ENCODE measurements around the gene UPK3BL1. TPM values are rescaled to one million over a fixed set of nuclear protein-coding genes. Genes with fewer than 3 reads are reported as not detected.
"Not testable (repeated sequence)": the region's sequence is repeated elsewhere in the genome, so short reads cannot be mapped to it uniquely, and the experiment has no call there.

Gene UPK3BL1, protein sequence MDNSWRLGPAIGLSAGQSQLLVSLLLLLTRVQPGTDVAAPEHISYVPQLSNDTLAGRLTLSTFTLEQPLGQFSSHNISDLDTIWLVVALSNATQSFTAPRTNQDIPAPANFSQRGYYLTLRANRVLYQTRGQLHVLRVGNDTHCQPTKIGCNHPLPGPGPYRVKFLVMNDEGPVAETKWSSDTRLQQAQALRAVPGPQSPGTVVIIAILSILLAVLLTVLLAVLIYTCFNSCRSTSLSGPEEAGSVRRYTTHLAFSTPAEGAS
- polyA plus RNA-seq (ENCODE audit: insufficient read length in 3 of 3), result 10 to 100 TPM in 1 of 3 donors, 1 to 10 TPM in 2; 5.8 to 11.4 (median 9.9) TPM

DNA sequence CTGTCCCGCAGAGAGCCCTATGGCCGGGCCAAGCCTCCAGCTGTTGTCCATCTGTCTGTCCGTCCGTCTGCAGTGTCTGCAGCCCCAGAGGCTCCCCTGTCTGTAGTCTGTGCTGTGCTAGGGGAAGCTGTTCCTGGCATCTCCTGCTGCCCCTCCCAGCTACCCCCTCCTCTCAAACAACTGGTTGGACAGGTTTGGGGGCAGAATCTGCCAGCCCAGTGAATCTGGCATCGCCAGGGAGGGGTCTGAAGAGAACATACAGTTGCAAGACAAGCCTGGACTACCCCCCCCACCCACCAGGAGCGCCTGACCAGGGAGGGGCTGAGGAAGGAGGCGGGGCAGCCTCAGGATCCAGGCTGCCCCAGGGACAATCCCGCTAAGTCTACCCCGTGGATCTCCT lies at the start of gene UPK3BL1:
Gene UPK3BL1, minus strand, starts transcription at position 101 of the 400 bp plus-strand sequence. Its CDS starts 50 bp downstream, at position 51.
- DNase-seq (ENCODE audit: low read depth in 3 of 3, low spot score in 2 of 3), result not testable (repeated sequence)

DNA sequence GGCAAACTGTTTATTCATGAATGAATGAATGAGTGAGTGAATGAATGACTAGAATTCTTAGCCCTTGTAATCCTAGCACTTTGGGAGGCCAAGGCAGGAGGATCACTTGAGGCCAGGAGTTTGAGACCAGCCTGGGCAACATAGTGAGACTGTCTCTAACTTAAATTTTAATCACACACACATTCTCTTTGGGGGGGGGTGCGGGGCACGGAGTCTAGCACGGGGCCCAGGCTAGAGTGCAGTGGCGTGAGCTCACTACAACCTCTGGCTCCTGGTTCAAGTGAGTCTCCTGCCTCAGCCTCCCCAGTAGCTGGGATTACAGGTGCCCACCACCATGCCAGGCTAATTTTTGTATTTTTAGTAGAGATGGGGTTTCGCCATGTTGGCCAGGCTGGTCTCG lies 48.0 kb upstream of the UPK3BL1 start:
- not testable (repeated sequence) for DNase-seq (ENCODE audit: low read depth in 3 of 3, low spot score in 2 of 3)

DNA sequence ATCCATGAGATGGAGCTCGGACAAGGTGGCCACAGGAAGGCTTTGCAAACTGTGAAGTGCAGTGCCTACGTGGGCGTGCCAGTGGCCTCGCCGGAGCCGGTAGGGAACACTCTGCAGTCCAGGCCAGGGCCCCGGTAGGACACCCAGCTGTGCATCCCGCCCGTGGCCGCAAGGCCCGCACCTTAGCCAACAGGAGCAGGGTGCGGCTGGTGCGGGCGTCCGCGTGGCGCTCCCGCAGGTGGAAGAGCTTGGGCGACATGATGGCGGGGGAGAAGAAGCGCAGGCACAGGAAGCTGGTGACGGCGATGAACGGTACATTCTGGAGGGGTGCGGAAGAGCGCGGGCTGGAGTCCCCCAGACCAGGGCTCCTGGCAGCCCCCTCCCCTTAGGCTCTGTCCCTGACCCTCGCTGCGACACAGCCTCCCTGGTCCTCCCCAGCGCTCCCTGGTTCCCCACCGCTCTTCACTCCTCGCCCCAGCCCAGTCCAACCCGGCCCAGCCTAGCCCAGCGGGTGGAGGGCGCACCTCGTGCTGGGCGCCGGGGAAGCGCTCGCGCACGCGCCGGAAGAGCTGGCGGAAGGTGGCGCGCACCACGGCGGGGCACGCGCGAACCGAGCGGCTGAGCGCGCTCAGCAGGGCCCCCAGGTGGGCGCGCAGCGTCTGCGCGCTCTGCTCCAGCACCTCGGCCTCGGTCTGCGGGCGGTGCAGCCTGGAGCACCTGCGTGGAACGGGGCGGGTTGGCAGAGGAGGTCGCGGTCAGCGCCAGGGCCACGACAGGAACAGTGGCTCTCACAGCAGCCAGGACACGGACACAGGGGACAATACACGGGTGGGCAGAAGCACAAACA lies 47.1 kb upstream of the UPK3BL1 start:
- not testable (repeated sequence) for DNase-seq (ENCODE audit: low read depth in 3 of 3, low spot score in 2 of 3)

DNA sequence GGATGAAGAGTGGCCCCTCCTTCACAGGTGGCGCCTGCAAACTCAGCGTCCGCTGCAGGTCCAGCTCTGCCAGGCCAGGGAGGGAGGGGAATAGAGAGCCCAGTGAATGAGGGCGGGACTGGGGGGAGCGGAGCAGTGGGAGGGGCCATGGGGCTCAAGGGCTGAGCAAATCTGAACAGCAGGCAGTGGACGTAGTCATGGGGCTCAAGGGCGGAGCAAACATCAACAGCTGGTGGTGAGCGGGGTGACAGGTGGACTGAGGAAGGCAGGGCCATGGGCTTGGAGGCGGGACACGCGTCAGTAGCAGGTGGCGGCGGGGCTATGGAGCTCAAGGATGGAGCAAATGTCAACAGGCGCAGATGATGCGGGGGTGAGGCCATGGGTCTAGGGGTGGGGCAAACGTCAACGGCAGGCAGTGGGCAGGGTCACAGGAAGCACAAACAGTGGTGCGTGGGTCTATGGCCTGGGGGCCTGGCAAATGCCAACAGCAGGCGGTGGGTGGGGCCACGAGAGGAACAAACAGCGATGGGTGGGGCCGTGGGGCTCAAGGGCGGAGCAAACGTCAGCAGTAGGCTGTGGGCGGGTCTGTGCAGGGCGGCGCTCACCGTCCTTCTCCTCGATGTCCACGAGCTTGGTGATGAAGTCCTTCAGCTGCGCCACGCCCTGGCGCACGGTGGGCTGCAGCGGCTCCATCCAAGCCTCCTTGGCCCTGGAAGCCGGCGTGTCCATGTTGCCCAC lies 45.9 kb upstream of the UPK3BL1 start:
- not testable (repeated sequence) for DNase-seq (ENCODE audit: low read depth in 3 of 3, low spot score in 2 of 3)

DNA sequence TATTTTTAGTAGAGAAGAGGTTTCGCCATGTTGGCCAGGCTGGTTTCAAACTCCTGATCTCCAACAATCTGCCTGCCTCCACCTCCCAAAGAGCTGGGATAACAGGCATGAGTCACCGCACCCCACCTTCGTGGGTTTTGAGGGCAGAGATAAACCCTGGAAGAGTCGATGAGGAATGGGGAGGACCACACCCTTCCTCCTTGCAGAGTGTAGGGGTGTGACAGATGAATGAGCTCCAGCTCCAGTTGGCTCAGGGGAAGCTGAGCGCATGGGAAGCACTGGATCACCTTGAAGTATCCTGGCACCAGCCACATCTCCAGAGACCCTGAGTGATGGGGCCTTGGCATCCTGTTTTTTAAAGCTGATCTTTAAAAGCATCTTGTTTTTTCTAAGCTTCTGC lies 40.0 kb upstream of the UPK3BL1 start:
- not testable (repeated sequence) for DNase-seq (ENCODE audit: low read depth in 3 of 3, low spot score in 2 of 3)

DNA sequence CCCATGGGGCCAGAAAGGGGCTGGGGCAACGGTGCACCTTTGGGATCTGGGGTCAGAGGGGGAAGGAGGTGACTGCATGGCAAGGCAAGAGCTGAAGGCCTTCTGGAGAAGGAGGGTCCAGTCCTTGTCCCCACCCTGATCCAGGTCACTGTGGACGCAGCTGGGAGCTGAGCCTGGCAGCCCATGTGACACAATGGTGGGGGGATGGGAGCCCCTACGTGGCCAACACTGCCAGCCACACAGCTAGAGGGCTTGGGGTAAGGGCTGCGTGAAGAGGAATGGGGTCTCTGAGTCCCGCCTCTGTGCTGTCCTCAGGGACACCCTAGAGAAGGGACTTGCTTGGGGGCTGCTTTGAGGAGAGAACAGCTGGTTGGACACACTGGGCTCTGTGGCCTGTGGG lies 38.2 kb upstream of the UPK3BL1 start:
- DNase-seq (ENCODE audit: low read depth in 3 of 3, low spot score in 2 of 3), result not testable (repeated sequence)

DNA sequence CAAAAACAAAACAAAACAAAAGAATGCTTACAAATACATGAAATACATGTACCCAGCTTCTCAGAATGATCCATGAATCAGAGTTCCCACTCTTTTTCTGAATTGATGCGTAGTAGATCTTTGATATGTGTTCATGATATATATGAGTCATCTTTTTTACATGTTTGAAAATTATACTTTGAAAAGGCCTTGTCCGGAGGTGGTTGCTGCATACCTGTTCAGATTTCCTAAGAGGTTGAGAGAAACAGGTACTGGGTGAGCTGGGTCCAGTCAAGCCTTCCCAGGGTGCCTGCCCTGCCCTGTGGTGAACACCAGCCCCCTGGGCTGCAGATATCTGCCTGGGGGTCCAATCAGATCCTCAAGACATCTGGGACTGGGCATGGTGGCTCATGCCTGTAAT lies 33.0 kb upstream of the UPK3BL1 start:
- DNase-seq (ENCODE audit: low read depth in 3 of 3, low spot score in 2 of 3), result not testable (repeated sequence)

DNA sequence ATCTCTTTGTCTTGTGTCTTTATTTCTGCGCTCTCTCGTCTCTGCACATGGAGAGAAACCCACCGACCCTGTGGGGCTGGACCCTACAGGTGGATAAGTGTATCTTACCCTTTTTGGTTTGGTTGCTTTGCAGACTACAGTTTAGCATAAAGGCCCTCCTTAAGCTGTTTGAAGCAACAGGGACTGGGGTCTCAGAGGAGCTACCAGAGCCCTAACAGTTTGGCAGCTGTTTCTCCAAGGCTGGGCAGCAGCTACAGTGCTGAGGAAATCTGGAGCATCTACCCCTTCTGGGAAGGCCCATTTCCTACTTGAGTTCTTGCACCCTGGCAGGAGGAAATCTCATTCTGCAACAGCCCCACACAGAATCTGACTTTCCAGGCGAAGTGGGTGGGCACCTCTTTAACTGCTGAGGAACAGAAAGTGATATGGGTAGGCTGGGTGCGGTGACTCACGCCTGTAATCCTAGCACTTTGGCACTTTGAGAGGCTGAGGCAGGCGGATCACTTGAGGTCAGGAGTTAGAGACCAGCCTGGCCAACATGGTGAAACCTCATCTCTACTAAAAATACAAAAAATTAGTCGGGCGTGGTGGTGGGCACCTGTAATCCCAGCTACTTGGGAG lies 31.0 kb upstream of the UPK3BL1 start:
- not testable (repeated sequence) for DNase-seq (ENCODE audit: low read depth in 3 of 3, low spot score in 2 of 3)

DNA sequence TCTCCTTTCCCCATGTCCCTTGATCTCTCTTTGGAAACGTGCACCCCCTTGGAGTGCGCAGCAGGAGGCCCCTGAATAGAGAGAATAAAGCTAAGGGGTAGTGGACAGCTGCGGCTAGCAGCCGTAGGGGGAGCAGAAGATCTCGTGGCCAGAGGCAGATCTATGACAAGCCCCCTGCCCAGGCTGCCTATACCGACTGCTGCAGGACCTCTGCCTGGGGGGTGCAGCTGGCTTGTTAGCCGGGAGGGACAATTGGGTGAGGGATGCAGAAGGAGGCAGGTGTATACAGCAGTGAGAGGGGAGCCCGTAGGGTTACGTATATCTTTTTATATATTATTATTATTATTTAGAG lies 29.3 kb upstream of the UPK3BL1 start:
- DNase-seq (ENCODE audit: low read depth in 3 of 3, low spot score in 2 of 3), result not testable (repeated sequence)

DNA sequence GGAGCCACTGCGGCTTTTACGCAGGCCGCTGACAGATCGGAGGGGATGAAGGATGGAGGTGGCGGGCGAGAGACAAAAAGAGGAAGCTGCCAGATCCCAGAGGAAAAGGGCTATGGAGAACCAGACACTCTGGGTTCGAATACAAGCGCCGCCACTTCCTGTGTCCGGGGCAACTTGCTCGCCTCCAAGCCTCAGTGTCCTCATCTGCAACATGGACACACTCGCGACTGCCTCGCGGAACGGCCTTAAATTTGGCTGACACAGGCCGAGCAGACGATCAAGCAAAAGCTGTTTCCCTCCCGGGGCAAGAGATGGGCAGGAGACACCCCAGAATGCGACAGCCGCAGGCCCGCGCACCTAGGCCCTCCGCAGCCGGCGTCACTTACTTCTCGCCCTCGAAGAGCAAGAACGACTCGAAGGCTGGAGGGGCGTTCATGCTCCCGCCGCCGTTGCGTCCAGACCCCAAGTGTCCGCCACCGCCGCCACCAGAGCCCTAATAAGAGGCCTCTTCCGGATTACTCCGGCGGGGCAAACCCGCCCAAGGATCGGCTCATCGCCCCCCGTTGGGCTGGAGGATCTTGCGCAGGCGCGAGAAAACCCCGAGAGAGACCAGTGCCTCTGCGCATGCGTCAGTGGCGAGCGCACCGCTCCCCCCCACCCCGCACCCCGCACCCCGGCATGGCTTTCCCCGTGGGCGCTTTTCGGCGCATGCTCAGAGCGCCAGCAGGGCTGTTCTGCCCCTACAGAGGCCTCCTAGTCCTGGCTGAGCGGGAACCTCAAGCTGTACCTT lies 28.8 kb upstream of the UPK3BL1 start, which contains the start of gene POLR2J2:
Gene POLR2J2, minus strand, starts transcription at position 498 of the 790 bp plus-strand sequence. Its CDS starts 62 bp downstream, at position 436.
- peak in 2 of 3 donors; percentile 19 to 33 for DNase-seq (ENCODE audit: low read depth in 3 of 3, low spot score in 2 of 3)

DNA sequence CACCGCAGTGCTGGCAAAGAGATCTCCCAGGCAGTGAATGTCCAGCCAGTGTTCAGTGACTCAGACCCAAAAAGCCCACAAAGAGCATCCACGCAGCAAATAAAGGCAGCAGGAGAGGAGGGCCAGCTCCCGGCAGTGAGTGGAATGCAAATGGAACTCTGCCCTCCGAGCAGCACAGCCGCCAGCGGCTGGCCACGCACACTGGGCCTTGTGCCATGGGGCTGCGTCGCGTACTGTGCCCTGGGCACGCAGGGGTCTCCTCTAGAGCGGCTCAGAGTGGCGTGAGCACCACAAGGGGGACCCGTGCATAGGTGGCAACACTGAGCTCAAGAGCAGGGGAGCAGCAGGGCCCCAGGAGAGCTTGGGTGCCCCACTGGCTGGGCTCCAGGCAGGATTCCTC lies 24.9 kb upstream of the UPK3BL1 start:
- DNase-seq (ENCODE audit: low read depth in 3 of 3, low spot score in 2 of 3), result not testable (repeated sequence)

DNA sequence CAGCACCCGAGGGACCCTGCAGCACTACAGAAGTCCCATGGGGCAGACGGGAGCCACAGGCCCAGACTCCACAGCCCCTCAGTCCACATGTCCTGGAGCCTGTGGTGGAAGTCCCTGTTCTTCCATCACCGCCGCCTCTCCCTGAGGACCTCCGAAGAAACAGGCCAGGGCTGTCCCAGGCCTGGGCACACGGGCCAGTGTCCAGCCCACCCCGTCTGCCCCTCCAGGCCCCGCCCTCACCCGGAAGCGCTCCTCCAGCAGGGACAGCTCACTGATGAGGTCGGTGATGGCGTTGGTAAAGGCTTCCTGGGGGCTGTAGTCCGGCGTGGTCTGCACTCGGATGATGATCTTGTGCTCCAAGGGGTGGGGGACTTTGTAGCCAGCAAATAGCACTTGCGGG lies 24.3 kb upstream of the UPK3BL1 start:
- not testable (repeated sequence) for DNase-seq (ENCODE audit: low read depth in 3 of 3, low spot score in 2 of 3)

DNA sequence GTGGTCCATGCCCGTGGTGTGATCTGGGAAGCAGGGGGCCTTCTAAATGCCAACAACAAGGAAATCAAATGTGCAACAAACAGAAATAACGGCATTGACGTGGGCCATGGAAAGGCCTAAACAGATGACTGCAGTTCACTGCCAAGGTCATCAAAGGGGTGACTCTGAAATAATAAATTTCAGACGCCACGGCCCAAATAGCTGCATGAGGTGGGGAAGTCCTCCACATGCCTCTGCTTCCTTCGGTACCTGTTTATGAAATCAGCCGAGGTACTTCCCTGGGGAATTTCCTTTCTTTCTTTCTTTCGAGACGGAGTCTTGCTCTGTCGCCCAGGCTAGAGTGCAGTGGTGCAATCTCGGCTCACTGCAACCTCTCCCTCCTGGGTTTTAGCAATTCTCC lies 22.2 kb upstream of the UPK3BL1 start:
- not testable (repeated sequence) for DNase-seq (ENCODE audit: low read depth in 3 of 3, low spot score in 2 of 3)

DNA sequence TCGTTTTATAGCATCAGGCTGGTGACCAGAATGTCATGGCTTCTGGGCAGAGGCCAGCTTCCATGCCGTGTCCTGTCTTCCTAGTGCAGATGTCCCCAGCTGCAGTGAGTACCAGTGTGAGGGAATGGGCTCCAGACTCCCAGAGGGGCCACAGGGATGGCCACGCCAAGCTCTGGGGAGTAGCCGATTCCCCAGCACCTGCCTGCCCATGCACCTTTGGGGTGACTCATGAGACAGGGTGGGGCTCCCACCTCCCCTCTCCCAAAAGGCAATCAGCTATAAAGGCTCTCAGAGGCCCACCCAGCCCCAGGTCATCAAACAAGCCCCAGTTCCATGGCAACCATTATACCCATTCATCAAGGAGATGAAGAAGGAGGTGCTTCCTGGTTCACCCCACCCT lies 7.3 kb upstream of the UPK3BL1 start, which contains the start of gene SPDYE2B:
Gene SPDYE2B, plus strand, starts transcription at position 396 of the 400 bp plus-strand sequence. CDS start 2,030 bp downstream, outside the sequence.
- DNase-seq (ENCODE audit: low read depth in 3 of 3, low spot score in 2 of 3), result not testable (repeated sequence)

DNA sequence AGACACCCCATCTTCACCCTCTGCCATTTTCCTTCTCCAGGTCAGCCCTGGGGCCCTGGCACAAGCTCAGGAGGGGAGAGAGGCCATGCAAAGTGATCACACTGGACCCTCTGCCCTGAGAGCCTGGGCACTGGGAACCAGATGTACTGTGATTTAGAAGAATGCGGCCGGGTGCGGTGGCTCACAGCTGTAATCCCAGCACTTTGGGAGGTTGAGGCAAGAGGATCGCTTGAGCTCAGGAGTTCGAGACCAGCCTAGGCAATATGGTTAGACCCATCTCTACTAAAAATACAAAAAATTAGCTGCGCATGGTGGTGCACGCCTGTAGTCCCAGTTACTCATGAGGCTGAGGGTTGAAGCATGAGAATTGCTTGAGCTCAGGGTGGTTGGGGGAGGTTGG lies 5.2 kb upstream of the UPK3BL1 start:
- DNase-seq (ENCODE audit: low read depth in 3 of 3, low spot score in 2 of 3), result not testable (repeated sequence)

DNA sequence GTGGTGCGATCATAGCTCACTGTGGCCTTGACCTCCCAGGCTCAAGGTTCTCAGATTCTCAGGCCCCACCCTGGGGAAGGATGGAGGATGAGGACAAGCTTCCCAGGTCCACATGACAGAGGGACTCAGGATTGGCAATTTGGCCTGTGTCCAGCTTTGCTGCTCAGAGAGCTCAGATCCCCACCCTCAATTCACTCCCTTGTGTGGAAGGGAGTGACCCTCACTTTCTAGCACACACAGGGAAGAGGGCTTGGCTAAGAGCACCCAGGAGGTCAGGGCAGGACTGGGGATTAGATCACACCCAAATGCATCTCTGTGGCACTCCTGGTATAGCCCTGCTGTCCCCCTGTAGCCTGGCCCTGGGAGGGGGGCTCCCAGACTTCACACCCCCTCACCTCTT lies 813 bp upstream of the UPK3BL1 start:
- not testable (repeated sequence) for DNase-seq (ENCODE audit: low read depth in 3 of 3, low spot score in 2 of 3)

DNA sequence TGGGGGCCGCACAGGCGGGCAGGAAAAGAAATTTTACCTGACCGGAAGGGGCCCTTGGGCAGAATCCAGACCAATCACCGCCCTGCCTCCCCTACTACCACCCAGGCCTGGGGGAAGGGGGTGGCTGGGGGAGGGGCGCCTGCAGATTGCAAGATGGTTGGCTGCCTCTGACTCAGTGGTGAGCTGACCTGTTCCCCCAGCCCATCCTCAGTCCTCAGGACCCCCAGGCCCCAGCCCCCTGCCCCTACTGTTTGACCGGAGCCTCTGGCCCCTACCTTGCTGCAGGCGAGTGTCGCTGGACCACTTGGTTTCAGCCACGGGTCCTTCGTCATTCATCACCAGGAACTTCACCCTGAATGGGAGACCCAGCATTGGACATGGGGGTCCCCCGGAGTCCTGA lies 3.7 kb downstream of the UPK3BL1 start:
- DNase-seq (ENCODE audit: low read depth in 3 of 3, low spot score in 2 of 3), result not testable (repeated sequence)

DNA sequence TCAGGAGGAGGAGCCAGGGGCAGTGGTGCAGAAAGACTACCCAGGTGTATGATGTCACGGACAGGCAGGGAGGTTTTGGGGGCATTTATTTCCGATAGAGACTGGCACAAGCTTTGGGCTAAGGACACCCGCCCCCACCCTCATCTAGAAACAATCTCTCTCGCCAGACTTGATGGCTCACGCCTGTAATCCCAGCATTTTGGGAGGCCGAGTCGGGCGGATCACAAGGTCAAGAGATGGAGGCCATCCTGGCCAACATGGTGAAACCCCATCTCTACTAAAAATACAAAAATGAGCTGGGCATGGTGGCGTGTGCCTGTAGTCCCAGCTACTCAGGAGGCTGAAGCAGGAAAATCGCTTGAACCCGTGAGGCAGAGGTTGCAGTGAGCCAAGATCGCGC lies 5.6 kb downstream of the UPK3BL1 start:
- not testable (repeated sequence) for DNase-seq (ENCODE audit: low read depth in 3 of 3, low spot score in 2 of 3)

DNA sequence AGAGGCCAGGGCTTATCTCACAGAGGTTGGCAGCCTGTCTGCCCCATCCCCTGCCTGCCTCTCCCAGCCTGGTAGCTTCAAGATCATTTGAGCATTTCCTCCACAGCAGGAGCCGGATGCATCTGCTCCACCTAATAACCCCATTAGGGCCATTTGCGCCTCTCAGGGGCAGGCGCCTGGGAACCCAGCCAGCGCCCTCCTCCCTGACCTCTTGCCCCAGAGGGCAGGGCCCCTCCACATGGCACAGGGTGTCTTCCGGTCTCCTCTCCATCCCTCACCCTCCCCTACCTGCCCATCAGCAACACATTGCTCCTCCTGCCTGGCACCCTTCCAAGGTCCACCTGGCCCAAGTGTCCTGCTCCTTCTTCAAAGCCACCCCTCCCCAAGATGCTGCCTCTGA lies 7.2 kb downstream of the UPK3BL1 start:
- not testable (repeated sequence) for DNase-seq (ENCODE audit: low read depth in 3 of 3, low spot score in 2 of 3)
